NCI-H2107 treated with DMSO at 0.1 percent for 48 hours (cell line): ENCODE results near the gene IL19.

Source experiments
- DNase-seq: peaks from one replicate; lab custom pipeline; 2025; ENCODE audit not compliant: unreplicated experiment; lab: John Stamatoyannopoulos, UW

IL19 gene

GRCh38 chr1:206885341-206886060 lies 114.9 kb downstream of the IL19 start:
- DNase-seq, result no peak

DNA sequence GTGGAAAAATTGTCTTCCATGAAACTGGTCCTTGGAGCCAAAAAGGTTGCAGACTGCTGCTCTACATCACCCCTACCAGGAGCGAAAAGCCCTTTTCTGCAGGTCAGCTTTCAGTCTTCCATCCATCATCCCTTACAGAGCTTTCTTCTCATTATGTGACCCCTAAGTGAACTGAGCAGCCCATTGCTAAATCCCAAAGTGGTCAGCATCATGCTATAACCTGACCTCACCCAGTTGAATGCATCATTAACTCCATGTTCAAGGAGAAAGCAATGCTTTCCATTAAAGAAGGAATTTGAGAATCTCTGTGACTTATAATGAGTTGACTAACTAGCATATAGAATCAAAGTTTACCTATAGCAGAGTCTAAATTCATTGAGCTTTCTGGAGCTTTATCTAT lies 116.3 kb downstream of the IL19 start:
- no peak for DNase-seq

GRCh38 chr1:206887701-206888100 lies 117.1 kb downstream of the IL19 start:
- DNase-seq, result no peak

- no peak for DNase-seq
Observed at GRCh38 chr1:206890125-206891060, 119.8 kb downstream of the IL19 start.

DNA sequence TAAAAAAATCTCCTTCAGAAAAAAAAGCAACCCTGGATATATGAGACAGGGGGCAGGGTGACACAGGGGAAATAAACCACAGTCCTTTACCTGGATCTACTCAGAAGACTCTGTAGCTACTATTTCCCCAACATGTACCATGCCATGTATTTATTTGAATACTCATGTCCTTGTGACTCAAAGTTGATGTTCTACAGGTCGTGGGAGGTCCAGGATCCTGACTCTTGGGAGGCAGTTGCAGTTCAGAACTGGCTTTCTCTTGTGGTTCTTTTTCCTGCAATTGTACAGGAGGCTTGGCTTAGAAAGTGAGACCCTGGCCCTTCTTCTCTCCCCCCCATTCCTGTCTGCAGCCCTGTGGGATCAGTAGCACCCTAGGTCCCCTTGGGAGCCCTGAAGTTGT lies 120.8 kb downstream of the IL19 start:
- no peak for DNase-seq
